Calu3 (cell line): Measurements from ENCODE around the gene BMP15. TPM values are rescaled to one million over a fixed set of nuclear protein-coding genes. Genes with fewer than 3 reads are reported as not detected.

Experiments
- BruUV-seq: library from RNA; stranded (reverse); fragments of 400-500 nt; replicated peaks from 2 replicates; lab custom pipeline; 2021; lab: Mats Ljungman, UMichigan
- CTCF ChIA-PET: fragments of 300-600 bp; sonication (Branson Sonifier 250); formaldehyde crosslinking; loops from one replicate; lab custom pipeline; 2022; ENCODE audit warnings: antibody characterized with exemption; lab: Charles Lee
- DNase-seq: peaks from one replicate; pipeline ENCODE4 v3.0.0; 2022
- H3K27ac Mint-ChIP-seq: one replicate; pipeline ENCODE4 v1.8.0; 2022; ENCODE audit warnings: mixed read lengths; ENCODE audit not compliant: unreplicated experiment
- H3K27me3 Mint-ChIP-seq: one replicate; pipeline ENCODE4 v1.8.0; 2022; ENCODE audit warnings: mixed read lengths; ENCODE audit not compliant: unreplicated experiment
- H3K36me3 Mint-ChIP-seq: one replicate; pipeline ENCODE4 v1.8.0; 2022; ENCODE audit warnings: mild to moderate bottlenecking, moderate library complexity, mixed read lengths; ENCODE audit not compliant: insufficient read depth, unreplicated experiment
- H3K4me1 Mint-ChIP-seq: one replicate; pipeline ENCODE4 v1.8.0; 2022; ENCODE audit warnings: mild to moderate bottlenecking, low read depth, mixed read lengths; ENCODE audit not compliant: unreplicated experiment
- H3K4me3 Mint-ChIP-seq: one replicate; pipeline ENCODE4 v1.8.0; 2022; ENCODE audit warnings: mild to moderate bottlenecking, low read depth, moderate library complexity, mixed read lengths; ENCODE audit not compliant: unreplicated experiment
- H3K9me3 Mint-ChIP-seq: one replicate; pipeline ENCODE4 v1.8.0; 2022; ENCODE audit warnings: low read depth, mixed read lengths; ENCODE audit not compliant: unreplicated experiment
- CTCF ChIP-seq: fragments of 200-600 bp; IDR thresholded peaks from one replicate; pipeline ENCODE4 v1.8.0; 2022; ENCODE audit warnings: antibody characterized with exemption; ENCODE audit not compliant: unreplicated experiment
- intact Hi-C: fragments of 100-400 bp; cut with micrococcal nuclease; formaldehyde crosslinking; loops from one replicate; pipeline ENCODE4 v1.10.0; 2022; ENCODE audit not compliant: unreplicated experiment
- total RNA-seq: library from RNA; stranded (reverse); gene quantifications from 2 replicates; pipeline ENCODE4 v1.2.3, GENCODE V29; 2022

BMP15 gene
- total RNA-seq, 1 experiment from 2014 or later = not detected

- H3K9me3 Mint-ChIP-seq = no peaks in the 10 kb centered on the region
- CTCF ChIA-PET = interaction anchor here (1.1 kb wide), 1 partner anchor 46 kb away, joined by 3 read pairs; no protein-coding TSS in a partner anchor
- no peak overlapping the region for H3K4me3 Mint-ChIP-seq
- intact Hi-C loops = no loop called here
- no peak overlapping the region for H3K27ac Mint-ChIP-seq
- DNase-seq = no peak
- no peaks in the 10 kb centered on the region for H3K27me3 Mint-ChIP-seq
- no TSS peak for BruUV-seq
- no peaks in the 10 kb centered on the region for H3K36me3 Mint-ChIP-seq
- no peak for TF ChIP-seq CTCF
- no peaks in the 10 kb centered on the region for H3K4me1 Mint-ChIP-seq
Measured at GRCh38 chrX:50942471-50942870, 31.9 kb downstream of the BMP15 start.

- intact Hi-C loops = loop anchor here (10.0 kb wide), 1 partner anchor 372 kb away; no protein-coding TSS in a partner anchor
- H3K27me3 Mint-ChIP-seq = no peaks in the 10 kb centered on the region
- DNase-seq = no peak
- no peaks in the 10 kb centered on the region for H3K4me1 Mint-ChIP-seq
- TF ChIP-seq CTCF = no peak
- H3K27ac Mint-ChIP-seq = no peak overlapping the region
- no peak overlapping the region for H3K4me3 Mint-ChIP-seq
- peaks cover 2% of the 10 kb centered on the region for H3K9me3 Mint-ChIP-seq
- no peaks in the 10 kb centered on the region for H3K36me3 Mint-ChIP-seq
- CTCF ChIA-PET = no interaction called here
- BruUV-seq = no TSS peak
Measured at GRCh38 chrX:50952406-50952805, 41.9 kb downstream of the BMP15 start.

- no TSS peak for BruUV-seq
- intact Hi-C loops = loop anchor here (10.0 kb wide), 1 partner anchor 371 kb away; no protein-coding TSS in a partner anchor
- CTCF ChIA-PET = interaction anchor here (0.6 kb wide), 1 partner anchor 1849 kb away, joined by 3 read pairs; no protein-coding TSS in a partner anchor
- no peak for TF ChIP-seq CTCF
- Mint-ChIP-seq H3K4me3 (no peak overlapping the region), H3K9me3 (peaks cover 2% of the 10 kb centered on the region), H3K4me1 (no peaks in the 10 kb centered on the region), H3K36me3 (no peaks in the 10 kb centered on the region), H3K27me3 (no peaks in the 10 kb centered on the region), H3K27ac (no peak overlapping the region)
- DNase-seq = no peak
Measured at GRCh38 chrX:50953832-50954231, 43.3 kb downstream of the BMP15 start.

- TF ChIP-seq CTCF = no peak
- H3K27me3 Mint-ChIP-seq = no peaks in the 10 kb centered on the region
- BruUV-seq = no TSS peak
- intact Hi-C loops = no loop called here
- H3K4me3 Mint-ChIP-seq = no peak overlapping the region
- no peaks in the 10 kb centered on the region for H3K4me1 Mint-ChIP-seq
- no peaks in the 10 kb centered on the region for H3K36me3 Mint-ChIP-seq
- no peaks in the 10 kb centered on the region for H3K9me3 Mint-ChIP-seq
- CTCF ChIA-PET = no interaction called here
- H3K27ac Mint-ChIP-seq = no peak overlapping the region
- DNase-seq = no peak
Measured at GRCh38 chrX:50962156-50962555, 51.6 kb downstream of the BMP15 start.
